Muscle layer of duodenum (tissue), 2 donors: ENCODE results near the gene VOPP1.

Source experiments
- H3K27ac ChIP-seq: one replicate; pipeline ENCODE4 v1.7.0; 2013; ENCODE audit warnings: mild to moderate bottlenecking, low read length
- H3K27me3 ChIP-seq: one replicate; pipeline ENCODE4 v1.7.0; 2013; ENCODE audit warnings: low read depth, mild to moderate bottlenecking, control low read depth, low read length
- H3K36me3 ChIP-seq, 2 donors: one replicate each; pipeline ENCODE4 v1.7.0; 2013; ENCODE audit warnings: low read length in 2 of 2, control low read depth in 1 of 2, mild to moderate bottlenecking in 1 of 2; ENCODE audit not compliant: insufficient read depth in 2 of 2, control insufficient read depth in 1 of 2
- H3K4me1 ChIP-seq, 2 donors: one replicate each; pipeline ENCODE4 v1.7.0; 2013; ENCODE audit warnings: low read length in 2 of 2, mild to moderate bottlenecking in 2 of 2, control low read depth in 1 of 2, moderate library complexity in 1 of 2; ENCODE audit not compliant: insufficient read depth in 2 of 2, control insufficient read depth in 1 of 2
- H3K4me3 ChIP-seq, 2 donors: one replicate each; pipeline ENCODE4 v1.7.0; 2013; ENCODE audit warnings: low read length in 2 of 2, low read depth in 1 of 2, mild to moderate bottlenecking in 1 of 2
- H3K9me3 ChIP-seq, 2 donors: one replicate each; pipeline ENCODE4 v1.7.0; 2013; ENCODE audit warnings: low read length in 2 of 2, control low read depth in 1 of 2, mild to moderate bottlenecking in 1 of 2; ENCODE audit not compliant: control insufficient read depth in 1 of 2
- donor health status: healthy.

Gene VOPP1

GRCh38 chr7:55526329-55526728 is 46.0 kb downstream of the VOPP1 start:
- Histone ChIP-seq H3K4me1 (no peaks in the 10 kb centered on the region), H3K9me3 (no peaks in the 10 kb centered on the region), H3K27ac (no peak overlapping the region), H3K4me3 (no peak overlapping the region), H3K36me3 (no peaks in the 10 kb centered on the region), H3K27me3 (no peaks in the 10 kb centered on the region)

GRCh38 chr7:55524558-55525310 is 47.6 kb downstream of the VOPP1 start:
- no peaks in the 10 kb centered on the region for H3K27me3 ChIP-seq
- no peak overlapping the region for H3K27ac ChIP-seq
- H3K4me1 ChIP-seq: no peaks in the 10 kb centered on the region
- H3K4me3 ChIP-seq: no peak overlapping the region
- peaks cover 0 to 5% of the 10 kb centered on the region in 2 donors for H3K36me3 ChIP-seq
- H3K9me3 ChIP-seq: no peaks in the 10 kb centered on the region

GRCh38 chr7:55523366-55523765 is 48.9 kb downstream of the VOPP1 start:
- Histone ChIP-seq H3K9me3 (no peaks in the 10 kb centered on the region), H3K4me3 (no peak overlapping the region), H3K27me3 (no peaks in the 10 kb centered on the region), H3K36me3 (peaks cover 10% of the 10 kb centered on the region in 2 donors), H3K27ac (no peak overlapping the region), H3K4me1 (no peaks in the 10 kb centered on the region)

GRCh38 chr7:55521917-55522902 is 50.1 kb downstream of the VOPP1 start:
- H3K27ac ChIP-seq: no peak overlapping the region
- no peaks in the 10 kb centered on the region for H3K4me1 ChIP-seq

GRCh38 chr7:55521512-55521911 is 50.8 kb downstream of the VOPP1 start:
- H3K27ac ChIP-seq: no peak overlapping the region
- H3K27me3 ChIP-seq: no peaks in the 10 kb centered on the region
- H3K36me3 ChIP-seq: peaks cover 18 to 22% of the 10 kb centered on the region in 2 donors
- no peaks in the 10 kb centered on the region for H3K9me3 ChIP-seq
- peaks cover 0 to 1% of the 10 kb centered on the region in 2 donors for H3K4me1 ChIP-seq
- no peak overlapping the region for H3K4me3 ChIP-seq

More at GRCh38 chr7:55521917-55522902, 50.1 kb downstream of the VOPP1 start:
- Histone ChIP-seq H3K27me3 (no peaks in the 10 kb centered on the region), H3K36me3 (peaks cover 18 to 21% of the 10 kb centered on the region in 2 donors), H3K9me3 (no peaks in the 10 kb centered on the region), H3K4me3 (no peak overlapping the region)

DNA sequence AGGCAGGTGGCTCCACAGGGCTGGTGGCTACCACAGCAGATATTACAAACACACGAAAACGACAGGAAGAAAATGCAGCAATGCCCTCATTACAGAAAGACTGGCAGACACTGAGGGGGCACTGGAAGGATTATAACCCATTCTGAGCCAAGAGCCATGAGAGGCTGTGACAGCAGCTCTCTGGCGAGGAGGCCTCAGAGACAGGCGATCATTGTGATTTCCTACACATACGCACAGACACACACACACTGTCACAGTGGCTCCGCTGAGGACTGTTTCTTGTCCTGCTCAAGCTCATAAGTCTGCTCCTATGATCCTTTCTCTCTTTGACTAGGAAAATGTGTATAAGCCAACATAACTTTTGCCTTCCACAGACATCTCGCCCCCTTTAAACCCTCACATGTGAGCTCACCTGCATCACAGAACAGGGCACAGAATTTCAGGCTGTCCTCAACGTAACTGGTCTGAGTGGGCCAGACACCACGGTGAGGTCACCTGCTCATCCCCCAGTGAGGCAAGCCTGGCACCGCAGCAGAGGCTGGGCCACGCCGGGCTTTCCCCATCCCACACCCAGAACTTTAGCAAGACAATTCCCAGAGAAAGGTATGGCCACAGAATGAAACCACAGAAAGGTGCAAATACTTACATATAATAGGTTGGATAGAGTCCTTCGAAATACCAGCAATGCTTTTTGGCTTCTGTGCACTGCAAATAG is 51.7 kb downstream of the VOPP1 start:
- peaks cover 0 to 11% of the 10 kb centered on the region in 2 donors for H3K4me1 ChIP-seq
- no peaks in the 10 kb centered on the region for H3K9me3 ChIP-seq
- no peaks in the 10 kb centered on the region for H3K27me3 ChIP-seq
- H3K4me3 ChIP-seq: no peak overlapping the region
- no peak overlapping the region for H3K27ac ChIP-seq
- H3K36me3 ChIP-seq: peaks cover 19 to 22% of the 10 kb centered on the region in 2 donors

- H3K9me3 ChIP-seq: no peaks in the 10 kb centered on the region
- H3K36me3 ChIP-seq: peaks cover 22 to 24% of the 10 kb centered on the region in 2 donors
- peaks cover 0 to 14% of the 10 kb centered on the region in 2 donors for H3K4me1 ChIP-seq
- no peak overlapping the region for H3K4me3 ChIP-seq
- no peaks in the 10 kb centered on the region for H3K27me3 ChIP-seq
- no peak overlapping the region for H3K27ac ChIP-seq
These were observed 53.5 kb downstream of the VOPP1 start for GRCh38 chr7:55518836-55519235.

- Histone ChIP-seq H3K9me3 (no peaks in the 10 kb centered on the region), H3K36me3 (peaks cover 22 to 24% of the 10 kb centered on the region in 2 donors), H3K4me3 (no peak overlapping the region), H3K27me3 (no peaks in the 10 kb centered on the region), H3K27ac (no peak overlapping the region), H3K4me1 (peaks cover 0 to 14% of the 10 kb centered on the region in 2 donors)
These were observed 54.2 kb downstream of the VOPP1 start for GRCh38 chr7:55517936-55518689.

GRCh38 chr7:55517191-55517633 is 55.1 kb downstream of the VOPP1 start:
- no peaks in the 10 kb centered on the region for H3K9me3 ChIP-seq
- peaks cover 0 to 14% of the 10 kb centered on the region in 2 donors for H3K4me1 ChIP-seq
- H3K27ac ChIP-seq: no peak overlapping the region
- no peaks in the 10 kb centered on the region for H3K27me3 ChIP-seq
- peaks cover 24 to 27% of the 10 kb centered on the region in 2 donors for H3K36me3 ChIP-seq
- no peak overlapping the region for H3K4me3 ChIP-seq

DNA sequence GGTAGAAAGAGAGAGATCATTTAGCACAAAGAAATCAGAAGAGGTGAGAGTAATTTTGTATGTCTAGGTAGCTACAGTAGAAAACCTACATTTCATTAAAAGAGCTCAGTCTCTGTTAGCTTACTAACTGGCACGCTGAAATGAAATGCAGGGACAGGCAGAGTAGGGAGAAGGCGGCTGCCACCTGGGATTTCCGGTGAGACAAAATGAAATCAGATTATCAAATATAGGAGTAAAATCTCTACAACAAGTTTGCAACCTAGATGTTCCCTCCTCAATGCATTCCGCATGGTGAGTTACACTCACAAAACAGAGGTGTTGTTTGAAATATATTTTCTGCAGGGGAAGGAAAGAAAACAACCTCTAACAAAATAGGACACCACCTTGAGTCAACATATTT is 55.9 kb downstream of the VOPP1 start:
- Histone ChIP-seq H3K27me3 (no peaks in the 10 kb centered on the region), H3K27ac (no peak overlapping the region), H3K4me3 (no peak overlapping the region), H3K4me1 (peaks cover 0 to 14% of the 10 kb centered on the region in 2 donors), H3K36me3 (peaks cover 24 to 27% of the 10 kb centered on the region in 2 donors), H3K9me3 (no peaks in the 10 kb centered on the region)
